ENCODE data around the gene RAP1GDS1.
"Not testable (repeated sequence)": the region's sequence is repeated elsewhere in the genome, so short reads cannot be mapped to it uniquely, and the experiment has no call there.

Gene RAP1GDS1

GRCh38 chr4:98363431-98363830 is 102.2 kb downstream of the RAP1GDS1 start (continued):
- no peak for TF ChIP-seq ARNTL (CRISPR knock-in tag; IDR thresholded peaks at IDR 0.05; ENCODE audit: borderline replicate concordance, low read depth)

GRCh38 chr4:98366275-98366674 is 105.1 kb downstream of the RAP1GDS1 start:
- ATAC-seq, result not testable (repeated sequence)

- ATAC-seq, result not testable (repeated sequence)
Measured at GRCh38 chr4:98368000-98368399, 106.8 kb downstream of the RAP1GDS1 start.

- no peak for TF ChIP-seq BACH2 (CRISPR knock-in tag; IDR thresholded peaks at IDR 0.05; ENCODE audit: borderline replicate concordance)
- no peak for TF ChIP-seq CSRNP3 (CRISPR knock-in tag; IDR thresholded peaks at IDR 0.05)
- TF ChIP-seq SNAI2 (CRISPR knock-in tag; IDR thresholded peaks at IDR 0.05), result no peak
- no peak for TF ChIP-seq TCF4 (CRISPR knock-in tag; IDR thresholded peaks at IDR 0.05; ENCODE audit: borderline replicate concordance)
- peak; percentile 96 for TF ChIP-seq ZNF8 (CRISPR knock-in tag; IDR thresholded peaks at IDR 0.05)
Measured at GRCh38 chr4:98369322-98369721, 108.1 kb downstream of the RAP1GDS1 start.

GRCh38 chr4:98374643-98375042 is 113.5 kb downstream of the RAP1GDS1 start:
- TF ChIP-seq ZNF8 (CRISPR knock-in tag; IDR thresholded peaks at IDR 0.05) (no peak), PPARA (CRISPR knock-in tag; IDR thresholded peaks at IDR 0.05; ENCODE audit: borderline replicate concordance) (no peak), CSDC2 (CRISPR knock-in tag; IDR thresholded peaks at IDR 0.05) (no peak), TSHZ2 (CRISPR knock-in tag; IDR thresholded peaks at IDR 0.05) (no peak), POU6F1 (CRISPR knock-in tag; IDR thresholded peaks at IDR 0.05; ENCODE audit: borderline replicate concordance, low read depth) (no peak), ARNTL (CRISPR knock-in tag; IDR thresholded peaks at IDR 0.05; ENCODE audit: borderline replicate concordance, low read depth) (no peak), ESRRG (CRISPR knock-in tag; IDR thresholded peaks at IDR 0.05) (no peak), BACH2 (CRISPR knock-in tag; IDR thresholded peaks at IDR 0.05; ENCODE audit: borderline replicate concordance) (no peak)

More at GRCh38 chr4:98369322-98369721, 108.1 kb downstream of the RAP1GDS1 start:
- ATAC-seq, result no peak

GRCh38 chr4:98377559-98377958 is 116.4 kb downstream of the RAP1GDS1 start:
- TF ChIP-seq ZNF70 (CRISPR knock-in tag; IDR thresholded peaks at IDR 0.05) (no peak), PATZ1 (CRISPR knock-in tag; IDR thresholded peaks at IDR 0.05; ENCODE audit: borderline replicate concordance) (no peak), ARNTL (CRISPR knock-in tag; IDR thresholded peaks at IDR 0.05; ENCODE audit: borderline replicate concordance, low read depth) (no peak), CSDC2 (CRISPR knock-in tag; IDR thresholded peaks at IDR 0.05) (no peak), ZNF8 (CRISPR knock-in tag; IDR thresholded peaks at IDR 0.05) (no peak), ZFP3 (CRISPR knock-in tag; IDR thresholded peaks at IDR 0.05) (no peak)
- peak; percentile 52 for ATAC-seq

More at GRCh38 chr4:98374643-98375042, 113.5 kb downstream of the RAP1GDS1 start:
- no peak for ATAC-seq

GRCh38 chr4:98381306-98381705 is 120.1 kb downstream of the RAP1GDS1 start:
- ATAC-seq, result no peak
- TF ChIP-seq ZNF8 (CRISPR knock-in tag; IDR thresholded peaks at IDR 0.05) (no peak), ESRRG (CRISPR knock-in tag; IDR thresholded peaks at IDR 0.05) (no peak), CREB5 (CRISPR knock-in tag; IDR thresholded peaks at IDR 0.05; ENCODE audit: low read depth) (no peak), TCF4 (CRISPR knock-in tag; IDR thresholded peaks at IDR 0.05; ENCODE audit: borderline replicate concordance) (no peak), GLIS3 (CRISPR knock-in tag; IDR thresholded peaks at IDR 0.05) (no peak), ZFP30 (CRISPR knock-in tag; IDR thresholded peaks at IDR 0.05) (no peak), CSDC2 (CRISPR knock-in tag; IDR thresholded peaks at IDR 0.05) (no peak), CSRNP3 (CRISPR knock-in tag; IDR thresholded peaks at IDR 0.05) (no peak)

Measured in SK-N-SH treated with all-trans-retinoic acid at 6 μM for 48 hours (cell line).